ENCODE results near the gene ATXN10.

ATXN10 gene

GRCh38 chr22:45845076-45845487 is 173.4 kb downstream of the ATXN10 start:
- no peak for FAIRE-seq
- TF ChIP-seq POLR2A (IDR thresholded peaks at IDR 0.05; ENCODE audit: low read depth, low read length): no peak
- DNase-seq (ENCODE audit: insufficient read length, low spot score): no peak

GRCh38 chr22:45846952-45847351 is 175.3 kb downstream of the ATXN10 start:
- FAIRE-seq (no peak), DNase-seq (ENCODE audit: insufficient read length, low spot score) (no peak)
- no peak for TF ChIP-seq POLR2A (IDR thresholded peaks at IDR 0.05; ENCODE audit: low read depth, low read length)

- no peak for FAIRE-seq
- no peak for TF ChIP-seq POLR2A (IDR thresholded peaks at IDR 0.05; ENCODE audit: low read depth, low read length)
These were observed 177.3 kb downstream of the ATXN10 start for GRCh38 chr22:45848904-45849303.

GRCh38 chr22:45852826-45853225 is 181.2 kb downstream of the ATXN10 start:
- TF ChIP-seq POLR2A (IDR thresholded peaks at IDR 0.05; ENCODE audit: low read depth, low read length): no peak
- no peak for FAIRE-seq
- DNase-seq (ENCODE audit: insufficient read length, low spot score): no peak

More at GRCh38 chr22:45848904-45849303, 177.3 kb downstream of the ATXN10 start:
- no peak for DNase-seq (ENCODE audit: insufficient read length, low spot score)

- DNase-seq (ENCODE audit: insufficient read length, low spot score): no peak
- no peak for FAIRE-seq
- no peak for TF ChIP-seq POLR2A (IDR thresholded peaks at IDR 0.05; ENCODE audit: low read depth, low read length)
These were observed 184.3 kb downstream of the ATXN10 start for GRCh38 chr22:45855961-45856360.

DNA sequence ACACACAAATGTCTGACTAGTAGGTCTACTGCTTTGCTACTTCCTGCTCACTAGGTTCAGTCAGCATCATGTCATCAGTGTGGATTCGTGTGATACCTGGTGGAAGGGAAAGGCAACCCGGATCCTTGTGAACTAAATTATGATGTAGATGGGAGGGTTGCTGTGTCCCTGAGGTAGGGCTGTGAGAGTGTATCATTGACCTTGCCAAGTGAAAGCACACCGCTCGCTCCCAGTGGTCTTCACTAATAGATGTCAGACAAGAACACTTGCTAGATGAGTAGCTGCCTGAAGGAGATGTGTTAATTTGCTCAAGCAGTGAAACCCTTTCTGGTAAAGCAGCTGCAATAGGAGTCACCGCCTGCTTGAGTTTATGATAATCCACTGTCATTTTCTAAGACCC is 185.9 kb downstream of the ATXN10 start:
- FAIRE-seq (no peak), DNase-seq (ENCODE audit: insufficient read length, low spot score) (no peak)
- TF ChIP-seq POLR2A (IDR thresholded peaks at IDR 0.05; ENCODE audit: low read depth, low read length): no peak

GRCh38 chr22:45859231-45860161 is 187.9 kb downstream of the ATXN10 start:
- FAIRE-seq (no peak), DNase-seq (ENCODE audit: insufficient read length, low spot score) (no peak)
- TF ChIP-seq POLR2A (IDR thresholded peaks at IDR 0.05; ENCODE audit: low read depth, low read length): no peak

- TF ChIP-seq POLR2A (IDR thresholded peaks at IDR 0.05; ENCODE audit: low read depth, low read length): no peak
- DNase-seq (ENCODE audit: insufficient read length, low spot score) (no peak), FAIRE-seq (no peak)
These were observed 188.6 kb downstream of the ATXN10 start for GRCh38 chr22:45860201-45860600.

- DNase-seq (ENCODE audit: insufficient read length, low spot score): no peak
- TF ChIP-seq POLR2A (IDR thresholded peaks at IDR 0.05; ENCODE audit: low read depth, low read length): no peak
- FAIRE-seq: no peak
These were observed 189.6 kb downstream of the ATXN10 start for GRCh38 chr22:45861259-45861658.

GRCh38 chr22:45863981-45864751 is 192.5 kb downstream of the ATXN10 start:
- no peak for DNase-seq (ENCODE audit: insufficient read length, low spot score)
- FAIRE-seq: no peak
- TF ChIP-seq POLR2A (IDR thresholded peaks at IDR 0.05; ENCODE audit: low read depth, low read length): no peak

DNA sequence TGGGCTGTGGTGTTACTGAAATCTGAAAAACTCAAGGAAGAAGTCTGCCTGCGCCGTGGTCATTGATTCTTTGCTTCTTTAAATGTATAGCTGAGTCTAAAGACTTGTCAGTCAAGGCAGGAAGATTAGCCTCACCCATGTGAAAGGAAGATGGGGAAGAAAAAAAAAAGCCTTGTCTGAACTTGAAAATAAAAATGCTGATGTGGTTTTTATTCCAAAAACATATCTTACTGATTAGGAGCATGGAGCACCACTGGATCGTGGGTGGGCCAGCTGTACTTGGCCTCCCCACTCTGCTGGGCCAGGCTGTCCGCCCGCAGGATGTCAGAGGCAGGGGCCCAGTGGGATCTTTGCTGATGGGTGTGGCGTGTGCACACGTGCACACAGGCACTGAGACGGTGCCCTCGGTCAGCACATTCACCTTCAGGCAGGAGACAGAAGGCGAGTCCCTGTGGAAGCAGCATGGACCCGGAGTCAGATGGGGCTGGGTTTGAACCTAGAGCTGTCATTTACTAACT is 193.4 kb downstream of the ATXN10 start:
- FAIRE-seq: no peak
- TF ChIP-seq POLR2A (IDR thresholded peaks at IDR 0.05; ENCODE audit: low read depth, low read length): no peak
- no peak for DNase-seq (ENCODE audit: insufficient read length, low spot score)

- no peak for TF ChIP-seq POLR2A (IDR thresholded peaks at IDR 0.05; ENCODE audit: low read depth, low read length)
- no peak for DNase-seq (ENCODE audit: insufficient read length, low spot score)
- FAIRE-seq: no peak
These were observed 194.0 kb downstream of the ATXN10 start for GRCh38 chr22:45865561-45866125.

DNA sequence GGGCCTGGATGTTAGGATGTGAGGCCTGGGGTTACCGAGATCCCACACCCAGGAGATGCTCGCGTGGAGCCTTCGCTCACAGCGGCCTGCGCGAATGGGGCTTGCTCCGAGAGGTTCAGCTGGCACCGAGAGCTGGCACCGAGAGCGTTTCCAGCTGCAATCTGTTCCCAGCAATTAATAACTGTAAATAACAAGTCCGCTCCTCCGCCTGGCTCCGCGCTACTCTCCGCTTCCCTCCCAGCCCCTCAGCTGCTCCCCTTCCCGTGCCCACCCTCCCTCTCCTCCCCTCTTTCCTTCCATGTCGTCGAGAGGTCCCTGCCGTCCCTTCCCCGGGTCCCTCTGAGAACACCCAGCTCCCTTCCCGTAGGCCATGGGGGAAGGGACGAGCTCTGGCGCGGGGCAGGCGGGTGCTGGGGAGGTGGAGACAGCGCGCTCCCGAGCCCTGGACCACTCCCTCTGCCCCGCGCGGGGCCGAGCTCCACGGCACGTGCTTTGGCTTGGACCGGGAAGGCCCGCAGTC is 194.6 kb downstream of the ATXN10 start:
- FAIRE-seq (no peak), DNase-seq (ENCODE audit: insufficient read length, low spot score) (no peak)
- TF ChIP-seq POLR2A (IDR thresholded peaks at IDR 0.05; ENCODE audit: low read depth, low read length): no peak

DNA sequence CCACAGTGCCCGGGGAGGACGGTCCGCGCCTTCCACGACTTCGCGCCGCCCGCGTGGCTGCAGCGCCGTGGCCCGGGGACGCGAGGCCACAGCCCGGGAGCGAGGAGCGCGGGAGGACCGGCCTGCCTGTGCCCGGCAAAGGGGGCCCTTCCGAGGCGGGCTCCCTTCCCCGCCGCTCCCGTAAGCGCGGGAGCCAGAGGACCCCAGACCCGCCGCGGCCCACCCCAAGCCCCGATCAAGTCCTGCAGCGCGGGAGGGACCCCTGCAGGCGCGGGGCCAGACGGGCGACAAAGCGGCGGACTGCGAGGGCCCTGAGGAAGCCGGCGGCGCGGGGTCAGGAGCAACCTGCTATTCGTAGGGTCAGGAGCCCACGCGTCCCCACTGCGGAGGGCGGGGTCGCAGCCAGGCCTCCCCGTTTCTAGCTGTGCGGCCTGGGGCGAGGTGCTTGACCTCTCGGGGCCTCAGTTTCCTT is 195.0 kb downstream of the ATXN10 start:
- no peak for DNase-seq (ENCODE audit: insufficient read length, low spot score)
- FAIRE-seq: no peak
- no peak for TF ChIP-seq POLR2A (IDR thresholded peaks at IDR 0.05; ENCODE audit: low read depth, low read length)
